Gastrocnemius medialis (tissue), 4 donors: Measurements from ENCODE around the gene RPS2. TPM values are rescaled to one million over a fixed set of nuclear protein-coding genes. Genes with fewer than 3 reads are reported as not detected.
"Not testable (repeated sequence)": the region's sequence is repeated elsewhere in the genome, so short reads cannot be mapped to it uniquely, and the experiment has no call there.

Experiments used
- ATAC-seq, 2 donors: fragments of 150-250 bp; one replicate each; pipeline ENCODE4 v1.9.1; 2016
- DNase-seq, 2 donors: peaks; one replicate each; pipeline ENCODE4 v3.0.0-alpha.2; 2019
- H3K27ac ChIP-seq, 4 donors: fragments of 200-600 bp; sonication (generic); 1 replicate in 1 of 4; 2 replicates in 3 of 4; pipeline ENCODE4 v1.5.1; 2016 to 2018; ENCODE audit warnings: mild to moderate bottlenecking in 2 of 4, moderate library complexity in 1 of 4
- H3K27me3 ChIP-seq, 3 donors: fragments of 200-600 bp; sonication (generic) in 2 of 3; 1 replicate in 1 of 3; 2 replicates in 2 of 3; pipeline versions ENCODE4 v1.5.1 to v1.6.0; 2016 to 2019; ENCODE audit warnings: mild to moderate bottlenecking in 1 of 3, moderate library complexity in 1 of 3
- H3K36me3 ChIP-seq, 2 donors: fragments of 200-600 bp; sonication (generic) in 1 of 2; one replicate each; pipeline ENCODE4 v1.5.1; 2017 to 2018
- H3K4me1 ChIP-seq, 2 donors: fragments of 200-600 bp; sonication (generic) in 1 of 2; one replicate each; pipeline ENCODE4 v1.5.1; 2016 to 2017; ENCODE audit warnings: mild to moderate bottlenecking in 2 of 2
- H3K4me3 ChIP-seq, 4 donors: fragments of 200-600 bp; sonication (generic) in 3 of 4; 1 replicate in 1 of 4; 2 replicates in 3 of 4; pipeline ENCODE4 v1.5.1; 2016 to 2019; ENCODE audit warnings: mild to moderate bottlenecking in 2 of 4
- H3K9me3 ChIP-seq, 3 donors: fragments of 200-600 bp; sonication (generic) in 2 of 3; 1 replicate in 1 of 3; 2 replicates in 2 of 3; pipeline ENCODE4 v1.5.1; 2016 to 2019
- CTCF ChIP-seq, 5 experiments: fragments of 450-650 bp in 3 of 5; fragments of 200-600 bp in 2 of 5; sonication (generic) in 2 of 5; IDR thresholded peaks in 4 of 5; conservative IDR thresholded peaks in 1 of 5; 1 replicate in 4 of 5; 2 replicates in 1 of 5; pipeline ENCODE4 v1.5.1; 2016 to 2019; ENCODE audit warnings: antibody characterized with exemption in 5 of 5, mild to moderate bottlenecking in 3 of 5, moderate library complexity in 3 of 5
- POLR2A ChIP-seq, 2 donors: fragments of 450-650 bp; IDR thresholded peaks; one replicate each; pipeline ENCODE4 v1.6.1; 2017; ENCODE audit warnings: antibody characterized with exemption in 2 of 2, mild to moderate bottlenecking in 2 of 2, moderate library complexity in 2 of 2
- in situ Hi-C, 4 donors: fragments of 200-750 bp; cut with MboI; loops; one replicate each; pipeline versions ENCODE4 v1.15.0 to v1.8.0; 2017; ENCODE audit warnings: low sequenced_read_pairs in 4 of 4
- intact Hi-C: fragments of 100-400 bp; cut with DNase I; formaldehyde crosslinking; loops from one replicate; pipeline ENCODE4 v1.15.1; 2023; ENCODE audit warnings: low total_unique reads
- total RNA-seq, 4 donors: library from RNA; depleted of rRNA; stranded (reverse); fragments of >200 nt; gene quantifications; one replicate each; pipeline versions ENCODE4 v1.1.0 to v1.2.3, GENCODE V29; 2016

Gene RPS2
- total RNA-seq, 4 donors from 2014 or later: 1,162 to 1,876 (median 1,684) TPM

GRCh38 chr16:1966460-1966859, 1.8 kb upstream of the RPS2 start, which contains the start of gene RNF151:
Gene RNF151, plus strand, starts transcription at chr16:1966856. Its CDS starts 26 bp downstream, at chr16:1966882.
- intact Hi-C loops: no loop called here
- no peak for TF ChIP-seq CTCF (IDR thresholded peaks at IDR 0.05 in 4 of 5, conservative IDR thresholded peaks at IDR 0.05 in 1 of 5)
- TF ChIP-seq POLR2A (IDR thresholded peaks at IDR 0.05): no peak
- Histone ChIP-seq H3K4me1 (peaks cover 19 to 28% of the 10 kb centered on the region in 2 donors), H3K9me3 (no peaks in the 10 kb centered on the region), H3K27ac (peak within 1 kb of the TSS; percentile 88 to 99 (median 92)), H3K36me3 (peaks cover 0 to 20% of the 10 kb centered on the region in 2 donors), H3K27me3 (no peaks in the 10 kb centered on the region), H3K4me3 (peak within 1 kb of the TSS; percentile 73 to 97 (median 76))
- DNase-seq (no peak), ATAC-seq (no peak)
- in situ Hi-C loops: no loop called here

DNA sequence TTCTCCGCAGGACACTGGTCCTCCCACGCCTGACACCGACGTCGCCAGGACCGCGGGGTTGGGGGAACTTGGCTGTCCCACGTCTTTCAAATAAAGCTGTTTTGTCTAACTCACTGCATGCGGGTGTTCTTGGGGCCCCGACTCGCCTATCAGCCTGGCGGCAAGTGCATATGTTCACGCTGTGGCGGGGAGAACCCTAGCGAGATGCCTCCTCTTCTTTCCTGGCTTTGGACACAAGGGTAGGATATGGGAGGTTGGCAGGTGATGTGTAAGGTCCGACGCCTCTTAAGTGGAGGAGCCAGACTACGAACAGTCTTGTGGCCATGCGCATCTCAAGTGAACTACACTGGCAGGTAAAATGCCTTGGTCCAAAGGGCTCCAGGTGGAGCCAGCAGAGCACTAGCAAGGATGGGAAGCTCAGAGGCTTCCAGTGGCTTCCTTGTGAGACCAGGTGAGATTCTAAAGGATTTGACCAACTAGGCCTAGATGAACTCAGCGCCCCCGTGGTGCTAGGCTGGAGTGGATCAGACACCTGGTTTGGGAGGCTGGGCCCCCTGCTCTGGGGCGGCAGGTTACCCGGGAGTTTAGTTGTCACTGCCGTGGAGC, 873 bp upstream of the RPS2 start:
- DNase-seq (no peak), ATAC-seq (peak; percentile 1)
- H3K4me3 ChIP-seq: peak overlapping the region; percentile 73 to 97 (median 76)
- TF ChIP-seq CTCF (IDR thresholded peaks at IDR 0.05 in 4 of 5, conservative IDR thresholded peaks at IDR 0.05 in 1 of 5) (no peak), POLR2A (IDR thresholded peaks at IDR 0.05) (no peak)
- H3K27ac ChIP-seq: peak overlapping the region; percentile 88 to 99 (median 92)
- H3K4me1 ChIP-seq: peaks cover 18 to 24% of the 10 kb centered on the region in 2 donors
- intact Hi-C loops: no loop called here
- H3K27me3 ChIP-seq: no peaks in the 10 kb centered on the region
- in situ Hi-C loops: no loop called here
- peaks cover 0 to 25% of the 10 kb centered on the region in 2 donors for H3K36me3 ChIP-seq
- no peaks in the 10 kb centered on the region for H3K9me3 ChIP-seq

DNA sequence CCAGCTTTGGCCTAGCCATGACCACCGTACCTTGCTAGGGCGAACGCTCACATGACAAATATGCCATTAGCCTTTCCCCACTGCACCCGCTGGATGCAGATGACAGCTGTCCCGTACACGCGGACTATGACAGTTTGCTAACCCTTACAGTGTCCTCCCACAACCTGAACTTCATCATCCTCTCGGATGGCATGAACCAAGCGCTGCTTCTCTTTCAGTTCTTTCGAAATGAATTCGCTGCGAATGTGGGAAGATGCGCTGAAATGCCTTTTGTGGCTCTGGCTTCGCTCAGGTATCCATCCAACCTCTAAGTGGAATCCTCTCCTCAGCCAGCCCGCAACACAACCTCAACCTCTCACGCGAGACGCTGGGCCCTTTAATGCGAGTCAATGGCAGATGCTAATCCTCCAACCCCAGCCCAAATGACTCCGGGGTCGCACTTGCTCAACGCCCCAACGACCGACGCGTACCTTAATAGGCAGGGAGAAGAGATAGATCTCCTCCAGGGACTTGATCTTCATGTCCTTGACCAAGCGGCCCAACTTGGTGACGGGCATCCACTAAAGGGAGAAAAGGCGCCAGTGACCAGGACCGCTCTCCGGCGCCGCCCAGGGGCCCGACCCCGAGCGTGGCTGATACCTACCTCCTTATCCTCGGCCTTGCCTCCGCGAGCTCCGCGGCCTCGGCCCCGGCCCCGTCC, 670 bp downstream of the RPS2 start:
- ATAC-seq (peak; percentile 9 to 29), DNase-seq (peak in 1 of 2 donors; percentile 53)
- H3K4me3 ChIP-seq: peak overlapping the region; percentile 73 to 97 (median 76)
- intact Hi-C loops: no loop called here
- H3K27me3 ChIP-seq: no peaks in the 10 kb centered on the region
- H3K9me3 ChIP-seq: no peaks in the 10 kb centered on the region
- TF ChIP-seq CTCF (IDR thresholded peaks at IDR 0.05 in 4 of 5, conservative IDR thresholded peaks at IDR 0.05 in 1 of 5) (peak in 1 of 5 experiments; percentile 25), POLR2A (IDR thresholded peaks at IDR 0.05) (peak in 1 of 2 donors; percentile 15)
- H3K4me1 ChIP-seq: peaks cover 25 to 32% of the 10 kb centered on the region in 2 donors
- peaks cover 0 to 25% of the 10 kb centered on the region in 2 donors for H3K36me3 ChIP-seq
- in situ Hi-C loops: no loop called here
- H3K27ac ChIP-seq: peak overlapping the region; percentile 88 to 99 (median 92)

- intact Hi-C loops, DNase-seq, ATAC-seq, H3K27me3 ChIP-seq, H3K9me3 ChIP-seq, in situ Hi-C loops, H3K4me3 ChIP-seq: not testable (repeated sequence)
- Histone ChIP-seq H3K36me3 (peaks cover 0 to 25% of the 10 kb centered on the region in 2 donors), H3K27ac (peak overlapping the region in 3 of 4 donors; percentile 88 to 99 (median 95)), H3K4me1 (peaks cover 28 to 35% of the 10 kb centered on the region in 2 donors)
Observed at GRCh38 chr16:1962161-1963153, 2.2 kb downstream of the RPS2 start.
